Measurements from ENCODE around the gene SIDT2.
"Not testable (repeated sequence)": the region's sequence is repeated elsewhere in the genome, so short reads cannot be mapped to it uniquely, and the experiment has no call there.

The SIDT2 gene

GRCh38 chr11:117209351-117210125, 31.0 kb downstream of the SIDT2 start:
- H3K27ac ChIP-seq (ENCODE audit: low read depth, low read length, poor library complexity, severe bottlenecking); H3K9ac ChIP-seq (ENCODE audit: low read length); H3K9me3 ChIP-seq (ENCODE audit: low read length); H3K4me1 ChIP-seq (ENCODE audit: insufficient read depth, low read length, severe bottlenecking); H3K27me3 ChIP-seq (ENCODE audit: insufficient read depth, low read length); H3K9me2 ChIP-seq (ENCODE audit: low read depth, low read length); H3F3A ChIP-seq (ENCODE audit: insufficient read depth, low read length); H3K4me2 ChIP-seq (ENCODE audit: low read length); H4K20me1 ChIP-seq (ENCODE audit: insufficient read depth, low read length); H3K4me3 ChIP-seq (ENCODE audit: low read depth, low read length, poor library complexity, severe bottlenecking); H2AFZ ChIP-seq (ENCODE audit: low read length); H3K79me2 ChIP-seq (ENCODE audit: insufficient read depth, low read length): not testable (repeated sequence)
- H3K36me3 ChIP-seq (ENCODE audit: insufficient read depth, low read length), result peaks cover 18% of the 10 kb centered on the region; the same call in 1 of the 2 replicates

GRCh38 chr11:117210620-117211019, 32.1 kb downstream of the SIDT2 start:
- no peaks in the 10 kb centered on the region for H3K79me2 ChIP-seq (ENCODE audit: insufficient read depth, low read length)
- H3K4me1 ChIP-seq (ENCODE audit: insufficient read depth, low read length, severe bottlenecking), result no peaks in the 10 kb centered on the region
- H3K9me3 ChIP-seq (ENCODE audit: low read length), result no peaks in the 10 kb centered on the region
- no peaks in the 10 kb centered on the region for H3K27me3 ChIP-seq (ENCODE audit: insufficient read depth, low read length)
- no peak overlapping the region for H3K9ac ChIP-seq (ENCODE audit: low read length)
- H3K36me3 ChIP-seq (ENCODE audit: insufficient read depth, low read length), result peaks cover 22% of the 10 kb centered on the region; the same call in 1 of the 2 replicates
- H3K4me3 ChIP-seq (ENCODE audit: low read depth, low read length, poor library complexity, severe bottlenecking), result no peak overlapping the region
- no peak for TF ChIP-seq CTCF (IDR thresholded peaks at IDR 0.05; ENCODE audit: low read length)
- no peak for TF ChIP-seq EZH2 (IDR thresholded peaks at IDR 0.05; ENCODE audit: borderline replicate concordance, low read length)
- no peaks in the 10 kb centered on the region for H3K9me2 ChIP-seq (ENCODE audit: low read depth, low read length)
- no peak overlapping the region for H3K27ac ChIP-seq (ENCODE audit: low read depth, low read length, poor library complexity, severe bottlenecking)
- H3K4me2 ChIP-seq (ENCODE audit: low read length), result no peak overlapping the region
- no peaks in the 10 kb centered on the region for H3F3A ChIP-seq (ENCODE audit: insufficient read depth, low read length)
- no peaks in the 10 kb centered on the region for H4K20me1 ChIP-seq (ENCODE audit: insufficient read depth, low read length)
- H2AFZ ChIP-seq (ENCODE audit: low read length), result no peak overlapping the region

GRCh38 chr11:117212697-117213355, 34.3 kb downstream of the SIDT2 start:
- TF ChIP-seq CTCF (IDR thresholded peaks at IDR 0.05; ENCODE audit: low read length), result no peak
- no peak for TF ChIP-seq EZH2 (IDR thresholded peaks at IDR 0.05; ENCODE audit: borderline replicate concordance, low read length)
- Histone ChIP-seq H3K9me2 (ENCODE audit: low read depth, low read length) (no peaks in the 10 kb centered on the region), H3K9me3 (ENCODE audit: low read length) (no peaks in the 10 kb centered on the region), H3K9ac (ENCODE audit: low read length) (no peak overlapping the region), H3K27me3 (ENCODE audit: insufficient read depth, low read length) (no peaks in the 10 kb centered on the region), H4K20me1 (ENCODE audit: insufficient read depth, low read length) (no peaks in the 10 kb centered on the region), H2AFZ (ENCODE audit: low read length) (no peak overlapping the region), H3K79me2 (ENCODE audit: insufficient read depth, low read length) (no peaks in the 10 kb centered on the region), H3K4me3 (ENCODE audit: low read depth, low read length, poor library complexity, severe bottlenecking) (no peak overlapping the region), H3K4me1 (ENCODE audit: insufficient read depth, low read length, severe bottlenecking) (no peaks in the 10 kb centered on the region), H3K36me3 (ENCODE audit: insufficient read depth, low read length) (peaks cover 33% of the 10 kb centered on the region), H3K27ac (ENCODE audit: low read depth, low read length, poor library complexity, severe bottlenecking) (no peak overlapping the region), H3F3A (ENCODE audit: insufficient read depth, low read length) (no peaks in the 10 kb centered on the region), H3K4me2 (ENCODE audit: low read length) (no peak overlapping the region)

Measured in OCI-LY1 (cell line).